CD14-positive monocyte (primary cell): ENCODE results near the gene TMEM117. TPM values are rescaled to one million over a fixed set of nuclear protein-coding genes. Genes with fewer than 3 reads are reported as not detected.

ENCODE experiments used
- DNase-seq, 3 donors: peaks; one replicate each; pipeline ENCODE4 v3.0.0-alpha.2; 2011 to 2022
- H2AFZ ChIP-seq: 2 replicates; pipeline ENCODE4 v1.6.0; 2012; ENCODE audit warnings: mild to moderate bottlenecking, low read depth, low read length, inconsistent platforms; ENCODE audit not compliant: insufficient read depth, poor library complexity, severe bottlenecking
- H3K27ac ChIP-seq, 2 donors: 1 replicate in 1 of 2; 2 replicates in 1 of 2; pipeline ENCODE4 v1.5.1; 2012 to 2013; ENCODE audit warnings: low read length in 2 of 2, control low read depth in 1 of 2, inconsistent platforms in 1 of 2, low read depth in 1 of 2, mild to moderate bottlenecking in 1 of 2
- H3K27me3 ChIP-seq, 2 donors: one replicate each; pipeline versions ENCODE4 v1.6.0 to v1.6.1; 2011 to 2013; ENCODE audit warnings: low read length in 2 of 2; ENCODE audit not compliant: control insufficient read depth in 2 of 2, insufficient read depth in 2 of 2
- H3K36me3 ChIP-seq, 2 donors: replicated peaks in 1 of 2; 1 replicate in 1 of 2; 2 replicates in 1 of 2; pipeline versions ENCODE4 v1.5.1 to v1.6.1; 2012 to 2013; ENCODE audit warnings: low read length in 2 of 2, control low read depth in 1 of 2, inconsistent platforms in 1 of 2, mild to moderate bottlenecking in 1 of 2; ENCODE audit not compliant: insufficient read depth in 2 of 2, control insufficient read depth in 1 of 2
- H3K4me1 ChIP-seq, 2 donors: 1 replicate in 1 of 2; 2 replicates in 1 of 2; pipeline versions ENCODE4 v1.5.1 to v1.6.1; 2012 to 2013; ENCODE audit warnings: low read length in 2 of 2, control low read depth in 1 of 2, inconsistent platforms in 1 of 2, mild to moderate bottlenecking in 1 of 2, moderate library complexity in 1 of 2; ENCODE audit not compliant: insufficient read depth in 2 of 2, control insufficient read depth in 1 of 2
- H3K4me2 ChIP-seq: replicated peaks from 2 replicates; pipeline ENCODE3; 2012; ENCODE audit warnings: low read length, moderate library complexity, mild to moderate bottlenecking; ENCODE audit not compliant: poor library complexity, severe bottlenecking; ENCODE audit errors: extremely low read depth
- H3K4me3 ChIP-seq, 3 experiments: fragments of 200-600 bp in 1 of 3; sonication (generic) in 1 of 3; replicated peaks in 1 of 3; 1 replicate in 2 of 3; 2 replicates in 1 of 3; pipeline ENCODE4 v1.5.1; 2011 to 2013; ENCODE audit warnings: low read length in 3 of 3, mild to moderate bottlenecking in 3 of 3, control low read depth in 2 of 3, low read depth in 2 of 3, inconsistent platforms in 1 of 3, moderate library complexity in 1 of 3
- H3K79me2 ChIP-seq: 2 replicates; pipeline ENCODE4 v1.6.0; 2012; ENCODE audit warnings: mild to moderate bottlenecking, control low read depth, inconsistent platforms, low read length, moderate library complexity; ENCODE audit not compliant: insufficient read depth
- H3K9ac ChIP-seq: 2 replicates; pipeline ENCODE4 v1.6.0; 2017; ENCODE audit warnings: low read length, mild to moderate bottlenecking; ENCODE audit not compliant: insufficient read depth, poor library complexity, severe bottlenecking
- H3K9me3 ChIP-seq, 2 donors: replicated peaks in 1 of 2; 1 replicate in 1 of 2; 2 replicates in 1 of 2; pipeline versions ENCODE4 v1.5.1 to v1.6.1; 2012 to 2013; ENCODE audit warnings: low read length in 2 of 2, control low read depth in 1 of 2; ENCODE audit not compliant: control insufficient read depth in 1 of 2, insufficient read depth in 1 of 2
- H4K20me1 ChIP-seq: 2 replicates; pipeline ENCODE4 v1.6.0; 2012; ENCODE audit warnings: mild to moderate bottlenecking, low read length, control low read depth, moderate library complexity; ENCODE audit not compliant: insufficient read depth
- H3K27ac Mint-ChIP-seq, 7 donors: one replicate each; pipeline ENCODE4 v1.8.0; 2020; ENCODE audit warnings: mild to moderate bottlenecking in 7 of 7, mixed read lengths in 7 of 7, moderate library complexity in 6 of 7, inconsistent platforms in 2 of 7
- H3K27me3 Mint-ChIP-seq, 3 donors: one replicate each; pipeline ENCODE4 v1.8.0; 2021 to 2022; ENCODE audit warnings: low read depth in 3 of 3, mild to moderate bottlenecking in 3 of 3, mixed read lengths in 3 of 3, moderate library complexity in 3 of 3, inconsistent platforms in 1 of 3
- H3K36me3 Mint-ChIP-seq, 2 donors: one replicate each; pipeline ENCODE4 v1.8.0; 2020; ENCODE audit warnings: mixed read lengths in 2 of 2, inconsistent platforms in 1 of 2, mild to moderate bottlenecking in 1 of 2
- H3K4me1 Mint-ChIP-seq: one replicate; pipeline ENCODE4 v1.8.0; 2020; ENCODE audit warnings: mild to moderate bottlenecking, mixed read lengths
- H3K4me3 Mint-ChIP-seq, 2 donors: one replicate each; pipeline ENCODE4 v1.8.0; 2020; ENCODE audit warnings: mild to moderate bottlenecking in 2 of 2, mixed read lengths in 2 of 2, moderate library complexity in 1 of 2
- H3K9me3 Mint-ChIP-seq, 7 donors: one replicate each; pipeline ENCODE4 v1.8.0; 2020 to 2022; ENCODE audit warnings: mixed read lengths in 7 of 7, mild to moderate bottlenecking in 6 of 7, moderate library complexity in 6 of 7, inconsistent platforms in 2 of 7
- WGBS: methylation state at CpG from one replicate; pipeline ENCODE4 v1.1.5; 2013; ENCODE audit warnings: missing lambda C conversion rate; ENCODE audit not compliant: insufficient coverage; 5-methylcytosine and 5-hydroxymethylcytosine counted together
- intact Hi-C, 2 donors: fragments of 100-400 bp; cut with micrococcal nuclease; formaldehyde crosslinking; loops; one replicate each; pipeline versions ENCODE4 v1.15.0 to v1.15.1; 2023
- polyA plus RNA-seq, 3 donors: library from polyadenylated mRNA; depleted of rRNA in 1 of 3; unstranded in 2 of 3; stranded (reverse) in 1 of 3; fragments of 300-500 nt in 2 of 3; fragments of >200 nt in 1 of 3; fragmentation: Illumina TruSeq in 2 of 3; gene quantifications; 1 replicate in 2 of 3; 2 replicates in 1 of 3; pipeline ENCODE4 v1.2.3, GENCODE V29; 2012 to 2021
- TF ChIP-seq, protein P1 (sequence below): fragments of 200-600 bp; IDR thresholded peaks from one replicate; pipeline ENCODE4 v1.8.0; 2022; ENCODE audit warnings: antibody characterized with exemption, mild to moderate bottlenecking

Gene TMEM117
- polyA plus RNA-seq, 3 donors, result 0.11 to 0.42 TPM; not detected in 1

DNA sequence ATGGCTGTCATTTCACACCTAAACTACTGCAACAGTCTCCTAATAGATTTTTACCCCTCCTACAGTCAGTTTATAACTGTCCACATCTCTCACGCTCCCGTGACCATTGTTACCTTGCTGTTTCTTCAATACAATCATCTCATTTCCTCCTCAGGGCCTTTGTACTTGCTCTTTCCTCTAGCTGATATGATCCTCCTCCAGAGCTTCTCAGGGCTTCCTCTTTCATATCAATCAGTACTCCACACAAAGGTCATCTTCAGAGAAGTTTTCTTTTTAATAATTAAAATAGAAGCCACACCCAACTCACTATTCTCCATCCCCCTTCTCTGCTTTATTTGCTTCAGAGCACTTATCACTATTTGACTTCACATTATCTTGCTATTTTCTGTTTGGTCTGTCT lies 532.0 kb downstream of the TMEM117 start:
- TF ChIP-seq, protein P1, sequence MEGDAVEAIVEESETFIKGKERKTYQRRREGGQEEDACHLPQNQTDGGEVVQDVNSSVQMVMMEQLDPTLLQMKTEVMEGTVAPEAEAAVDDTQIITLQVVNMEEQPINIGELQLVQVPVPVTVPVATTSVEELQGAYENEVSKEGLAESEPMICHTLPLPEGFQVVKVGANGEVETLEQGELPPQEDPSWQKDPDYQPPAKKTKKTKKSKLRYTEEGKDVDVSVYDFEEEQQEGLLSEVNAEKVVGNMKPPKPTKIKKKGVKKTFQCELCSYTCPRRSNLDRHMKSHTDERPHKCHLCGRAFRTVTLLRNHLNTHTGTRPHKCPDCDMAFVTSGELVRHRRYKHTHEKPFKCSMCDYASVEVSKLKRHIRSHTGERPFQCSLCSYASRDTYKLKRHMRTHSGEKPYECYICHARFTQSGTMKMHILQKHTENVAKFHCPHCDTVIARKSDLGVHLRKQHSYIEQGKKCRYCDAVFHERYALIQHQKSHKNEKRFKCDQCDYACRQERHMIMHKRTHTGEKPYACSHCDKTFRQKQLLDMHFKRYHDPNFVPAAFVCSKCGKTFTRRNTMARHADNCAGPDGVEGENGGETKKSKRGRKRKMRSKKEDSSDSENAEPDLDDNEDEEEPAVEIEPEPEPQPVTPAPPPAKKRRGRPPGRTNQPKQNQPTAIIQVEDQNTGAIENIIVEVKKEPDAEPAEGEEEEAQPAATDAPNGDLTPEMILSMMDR, result no peak
- no peak overlapping the region for H3K9ac ChIP-seq
- DNase-seq, result no peak
- WGBS, result 96% methylated on average over 2 of the region's 2 CpGs
- intact Hi-C loops, result no loop called here
- H3K36me3 ChIP-seq, result no peaks in the 10 kb centered on the region
- H3K9me3 ChIP-seq, result peaks cover 0 to 3% of the 10 kb centered on the region in 2 donors
- no peak overlapping the region for H2AFZ ChIP-seq
- Mint-ChIP-seq H3K4me1 (no peaks in the 10 kb centered on the region), H3K9me3 (peaks cover 0 to 2% (median 0%) of the 10 kb centered on the region in 7 donors), H3K27ac (no peak overlapping the region), H3K36me3 (no peaks in the 10 kb centered on the region), H3K4me3 (no peak overlapping the region), H3K27me3 (no peaks in the 10 kb centered on the region)
- no peaks in the 10 kb centered on the region for H3K4me1 ChIP-seq
- no peaks in the 10 kb centered on the region for H3K79me2 ChIP-seq
- H4K20me1 ChIP-seq, result no peaks in the 10 kb centered on the region
- H3K4me2 ChIP-seq, result no peak overlapping the region
- no peak overlapping the region for H3K27ac ChIP-seq
- no peaks in the 10 kb centered on the region for H3K27me3 ChIP-seq
- H3K4me3 ChIP-seq, result no peak overlapping the region

- Histone ChIP-seq H3K4me1 (no peaks in the 10 kb centered on the region), H3K27me3 (no peaks in the 10 kb centered on the region), H3K9me3 (peaks cover 0 to 3% of the 10 kb centered on the region in 2 donors), H2AFZ (no peak overlapping the region), H3K9ac (no peak overlapping the region), H3K4me3 (no peak overlapping the region), H3K4me2 (no peak overlapping the region), H4K20me1 (no peaks in the 10 kb centered on the region), H3K79me2 (no peaks in the 10 kb centered on the region), H3K36me3 (no peaks in the 10 kb centered on the region), H3K27ac (no peak overlapping the region)
- Mint-ChIP-seq H3K9me3 (peaks cover 0 to 4% (median 0%) of the 10 kb centered on the region in 7 donors), H3K4me3 (no peak overlapping the region), H3K36me3 (no peaks in the 10 kb centered on the region), H3K27ac (no peak overlapping the region), H3K27me3 (no peaks in the 10 kb centered on the region), H3K4me1 (no peaks in the 10 kb centered on the region)
- intact Hi-C loops, result no loop called here
- no peak for DNase-seq
- TF ChIP-seq, protein P1, result no peak
- no CpG with 5 or more reads among the region's 1 CpG for WGBS
Observed at GRCh38 chr12:44369998-44370397, 534.1 kb downstream of the TMEM117 start.
